Neural cell (in vitro differentiated cells): ENCODE measurements around the gene SPATA2. TPM values are rescaled to one million over a fixed set of nuclear protein-coding genes. Genes with fewer than 3 reads are reported as not detected.

Experiments used
- H2AFZ ChIP-seq: fragments of 200-600, 300-800 bp; sonication (generic), shearing (Covaris generic); 2 replicates; pipeline ENCODE4 v1.6.0; 2014; ENCODE audit warnings: low read depth, mild to moderate bottlenecking, antibody characterized with exemption, low read length, moderate library complexity
- H3F3A ChIP-seq: fragments of 200-600 bp; shearing (Covaris generic); 2 replicates; pipeline ENCODE4 v1.6.1; 2016; ENCODE audit warnings: mild to moderate bottlenecking, moderate library complexity, mixed read lengths, antibody characterized with exemption, low read length; ENCODE audit not compliant: insufficient read depth, poor library complexity, severe bottlenecking
- H3K27ac ChIP-seq: fragments of 200-600, 300-800 bp; sonication (generic), shearing (Covaris generic); 2 replicates; pipeline ENCODE4 v1.5.1; 2014; ENCODE audit warnings: mild to moderate bottlenecking, low read length, moderate library complexity
- H3K27me3 ChIP-seq: fragments of 300-800, 200-600 bp; sonication (generic), shearing (Covaris generic); 2 replicates; pipeline ENCODE4 v1.6.0; 2014; ENCODE audit warnings: mild to moderate bottlenecking, low read depth, low read length, moderate library complexity; ENCODE audit not compliant: insufficient read depth
- H3K36me3 ChIP-seq: fragments of 300-800, 200-600 bp; sonication (generic), shearing (Covaris generic); 2 replicates; pipeline ENCODE4 v1.5.1; 2014; ENCODE audit warnings: mild to moderate bottlenecking, antibody characterized with exemption, low read length, moderate library complexity; ENCODE audit not compliant: insufficient read depth
- H3K4me2 ChIP-seq: fragments of 300-800, 200-600 bp; sonication (generic), shearing (Covaris generic); 2 replicates; pipeline ENCODE4 v1.6.0; 2014; ENCODE audit warnings: mild to moderate bottlenecking, low read length
- H3K4me3 ChIP-seq: fragments of 300-800, 200-600 bp; sonication (generic), shearing (Covaris generic); 2 replicates; pipeline ENCODE4 v1.5.1; 2014; ENCODE audit warnings: mild to moderate bottlenecking, low read length, moderate library complexity
- H3K79me2 ChIP-seq: fragments of 200-600 bp; shearing (Covaris generic); replicated peaks from 2 replicates; pipeline ENCODE4 v1.6.0; 2014; ENCODE audit warnings: mild to moderate bottlenecking, low read length, moderate library complexity; ENCODE audit not compliant: insufficient read depth
- H3K9ac ChIP-seq: fragments of 300-800, 200-600 bp; sonication (generic), shearing (Covaris generic); 2 replicates; pipeline ENCODE4 v1.6.1; 2016; ENCODE audit warnings: mild to moderate bottlenecking, low read length, mixed read lengths
- H3K9me2 ChIP-seq: fragments of 200-600 bp; shearing (Covaris generic); 2 replicates; pipeline ENCODE4 v1.6.1; 2016; ENCODE audit warnings: mild to moderate bottlenecking, low read length, mixed read lengths; ENCODE audit not compliant: insufficient read depth
- H3K9me3 ChIP-seq: fragments of 200-600, 300-800 bp; sonication (generic), shearing (Covaris generic); 2 replicates; pipeline ENCODE4 v1.6.1; 2016; ENCODE audit warnings: mild to moderate bottlenecking, mixed run types, low read length, moderate library complexity, mixed read lengths
- H4K20me1 ChIP-seq: fragments of 200-600 bp; shearing (Covaris generic); 2 replicates; pipeline ENCODE4 v1.6.1; 2016; ENCODE audit warnings: mild to moderate bottlenecking, mixed run types; ENCODE audit not compliant: insufficient read depth
- CTCF ChIP-seq: fragments of 450-650 bp; IDR thresholded peaks from 2 replicates; pipeline ENCODE4 v1.5.1; 2014; ENCODE audit warnings: antibody characterized with exemption, mild to moderate bottlenecking, moderate library complexity; ENCODE audit not compliant: poor library complexity, severe bottlenecking
- EP300 ChIP-seq: fragments of 450-650 bp; conservative IDR thresholded peaks from 2 replicates; pipeline ENCODE4 v1.6.1; 2014; ENCODE audit warnings: antibody characterized with exemption, mild to moderate bottlenecking, moderate library complexity; ENCODE audit not compliant: poor library complexity, severe bottlenecking
- EZH2 ChIP-seq: fragments of 200-600, 300-800 bp; shearing (Covaris generic), sonication (generic); IDR thresholded peaks from 2 replicates; pipeline ENCODE4 v1.6.1; 2014; ENCODE audit warnings: antibody characterized with exemption, low read length, borderline replicate concordance, mild to moderate bottlenecking; ENCODE audit not compliant: insufficient read depth, poor library complexity, severe bottlenecking
- MXI1 ChIP-seq: fragments of 450-650 bp; conservative IDR thresholded peaks from 2 replicates; pipeline ENCODE4 v1.6.1; 2014; ENCODE audit warnings: antibody characterized with exemption, mild to moderate bottlenecking; ENCODE audit not compliant: poor library complexity, severe bottlenecking
- POLR2AphosphoS5 ChIP-seq: IDR thresholded peaks from 2 replicates; pipeline ENCODE4 v1.6.1; 2012
- RAD21 ChIP-seq: fragments of 450-650 bp; conservative IDR thresholded peaks from 2 replicates; pipeline ENCODE4 v1.6.1; 2014; ENCODE audit warnings: antibody characterized with exemption, mild to moderate bottlenecking, moderate library complexity
- REST ChIP-seq: IDR thresholded peaks from 2 replicates; pipeline ENCODE4 v1.6.1; 2012; ENCODE audit warnings: borderline replicate concordance
- SMC3 ChIP-seq: fragments of 450-650 bp; conservative IDR thresholded peaks from 2 replicates; pipeline ENCODE4 v1.6.1; 2014; ENCODE audit warnings: antibody characterized with exemption, mild to moderate bottlenecking, moderate library complexity; ENCODE audit not compliant: poor library complexity
- TAF1 ChIP-seq: IDR thresholded peaks from 2 replicates; pipeline ENCODE4 v1.6.1; 2012; ENCODE audit warnings: low read depth
- polyA plus RNA-seq: library from polyadenylated mRNA; depleted of rRNA; stranded (reverse); fragments of >200 nt; gene quantifications from 2 replicates; pipeline ENCODE4 v1.2.3, GENCODE V29; 2014

SPATA2 gene
- polyA plus RNA-seq, 1 donor from 2014 or later: 1.7 TPM

GRCh38 chr20:49868538-49868937 is 46.8 kb downstream of the SPATA2 start:
- Histone ChIP-seq H3K9me2 (no peaks in the 10 kb centered on the region), H3F3A (no peaks in the 10 kb centered on the region), H3K27ac (no peak overlapping the region), H3K4me2 (no peak overlapping the region), H3K9ac (no peak overlapping the region), H3K36me3 (no peaks in the 10 kb centered on the region), H2AFZ (no peak overlapping the region), H3K4me3 (no peak overlapping the region), H4K20me1 (no peaks in the 10 kb centered on the region), H3K9me3 (no peaks in the 10 kb centered on the region), H3K27me3 (no peaks in the 10 kb centered on the region), H3K79me2 (no peaks in the 10 kb centered on the region)
- TF ChIP-seq SMC3 (no peak), EZH2 (no peak), REST (no peak), POLR2AphosphoS5 (no peak), MXI1 (no peak), CTCF (no peak), EP300 (no peak), TAF1 (no peak), RAD21 (no peak)

- Histone ChIP-seq H4K20me1 (no peaks in the 10 kb centered on the region), H2AFZ (no peak overlapping the region), H3K4me2 (no peak overlapping the region), H3K4me3 (no peak overlapping the region), H3K36me3 (no peaks in the 10 kb centered on the region), H3F3A (no peaks in the 10 kb centered on the region), H3K9ac (no peak overlapping the region), H3K9me3 (no peaks in the 10 kb centered on the region), H3K27me3 (no peaks in the 10 kb centered on the region), H3K27ac (no peak overlapping the region), H3K9me2 (no peaks in the 10 kb centered on the region), H3K79me2 (no peaks in the 10 kb centered on the region)
- TF ChIP-seq EZH2 (no peak), CTCF (no peak), EP300 (no peak), POLR2AphosphoS5 (no peak), MXI1 (no peak), SMC3 (no peak), RAD21 (no peak), TAF1 (no peak)
Observed at GRCh38 chr20:49867453-49868215, 47.7 kb downstream of the SPATA2 start.
